WTC11 (cell line): Measurements from ENCODE around the gene KHDC4. TPM values are rescaled to one million over a fixed set of nuclear protein-coding genes. Genes with fewer than 3 reads are reported as not detected.

Experiments
- CREM ChIP-seq: sonication (generic); formaldehyde crosslinking; IDR thresholded peaks from 2 replicates; pipeline ENCODE4 v1.8.1; 2022; ENCODE audit warnings: mild to moderate bottlenecking, missing genetic modification reagents, moderate library complexity
- E2F4 ChIP-seq: sonication (generic); formaldehyde crosslinking; IDR thresholded peaks from 2 replicates; pipeline ENCODE4 v1.8.1; 2022; ENCODE audit warnings: low read depth, mild to moderate bottlenecking, moderate library complexity, missing genetic modification reagents, borderline replicate concordance
- EMX1 ChIP-seq: fragments of 250-450 bp; sonication (Bioruptor Pico); IDR thresholded peaks from 2 replicates; pipeline ENCODE4 v1.8.0; 2021; ENCODE audit warnings: mild to moderate bottlenecking
- FOXJ3 ChIP-seq: sonication (generic); formaldehyde crosslinking; IDR thresholded peaks from 2 replicates; pipeline ENCODE4 v1.9.0; 2021; ENCODE audit warnings: missing genetic modification reagents, mild to moderate bottlenecking, borderline replicate concordance
- FOXP4 ChIP-seq: sonication (generic); formaldehyde crosslinking; IDR thresholded peaks from 2 replicates; pipeline ENCODE4 v1.8.0; 2022; ENCODE audit warnings: mild to moderate bottlenecking, missing genetic modification reagents
- JAZF1 ChIP-seq: fragments of 250-450 bp; sonication (Bioruptor Pico); IDR thresholded peaks from 2 replicates; pipeline ENCODE4 v1.9.0; 2021; ENCODE audit warnings: moderate library complexity, mild to moderate bottlenecking, inconsistent platforms
- MXD4 ChIP-seq: fragments of 250-450 bp; sonication (Bioruptor Pico); IDR thresholded peaks from 2 replicates; pipeline ENCODE4 v1.8.0; 2021; ENCODE audit warnings: mild to moderate bottlenecking, moderate library complexity, borderline replicate concordance
- NFATC4 ChIP-seq: fragments of 250-450 bp; sonication (Bioruptor Pico); IDR thresholded peaks from 2 replicates; pipeline ENCODE4 v1.9.0; 2021; ENCODE audit warnings: mild to moderate bottlenecking
- PRRX2 ChIP-seq: fragments of 250-450 bp; sonication (Bioruptor Pico); IDR thresholded peaks from 2 replicates; pipeline ENCODE4 v1.8.0; 2021; ENCODE audit warnings: mild to moderate bottlenecking
- RELA ChIP-seq: sonication (generic); formaldehyde crosslinking; IDR thresholded peaks from 2 replicates; pipeline ENCODE4 v1.8.1; 2022; ENCODE audit warnings: missing genetic modification reagents, mild to moderate bottlenecking, borderline replicate concordance
- SMAD4 ChIP-seq: sonication (generic); formaldehyde crosslinking; IDR thresholded peaks from 2 replicates; pipeline ENCODE4 v1.8.0; 2022; ENCODE audit warnings: mild to moderate bottlenecking, missing genetic modification reagents
- STAT6 ChIP-seq: sonication (generic); formaldehyde crosslinking; conservative IDR thresholded peaks from 2 replicates; pipeline ENCODE4 v1.8.1; 2023; ENCODE audit warnings: mild to moderate bottlenecking, low read depth, missing genetic modification reagents, moderate library complexity
- TCF7 ChIP-seq: sonication (generic); formaldehyde crosslinking; IDR thresholded peaks from 2 replicates; pipeline ENCODE4 v1.8.0; 2022; ENCODE audit warnings: mild to moderate bottlenecking, low read depth, missing genetic modification reagents, moderate library complexity
- ZNF425 ChIP-seq: fragments of 250-450 bp; sonication (Bioruptor Pico); conservative IDR thresholded peaks from 2 replicates; pipeline ENCODE4 v1.9.0; 2021; ENCODE audit warnings: mild to moderate bottlenecking
- ZNF512 ChIP-seq: sonication (generic); formaldehyde crosslinking; IDR thresholded peaks from 2 replicates; pipeline ENCODE4 v1.8.1; 2022; ENCODE audit warnings: missing genetic modification reagents, borderline replicate concordance
- ZSCAN18 ChIP-seq: fragments of 250-450 bp; sonication (Bioruptor Pico); IDR thresholded peaks from 2 replicates; pipeline ENCODE4 v2.1.2; 2022; ENCODE audit warnings: mild to moderate bottlenecking, moderate library complexity
- total RNA-seq: library from RNA; stranded (reverse); gene quantifications from 3 replicates; pipeline ENCODE4 v1.2.3, GENCODE V29; 2021
- TF ChIP-seq, protein P1 (sequence below): fragments of 250-450 bp; sonication (Bioruptor Pico); IDR thresholded peaks from 2 replicates; pipeline ENCODE4 v1.9.0; 2021; ENCODE audit warnings: mild to moderate bottlenecking, borderline replicate concordance
- TF ChIP-seq, protein P2 (sequence below): fragments of 200-600 bp; IDR thresholded peaks from 2 replicates; pipeline ENCODE4 v1.8.0; 2022; ENCODE audit warnings: antibody characterized with exemption

Gene KHDC4
- total RNA-seq, 1 experiment from 2014 or later, result 64.4 TPM

- TF ChIP-seq TCF7 (CRISPR knock-in tag), result no peak
- TF ChIP-seq SMAD4 (CRISPR knock-in tag), result no peak
- TF ChIP-seq PRRX2 (CRISPR knock-in tag), result no peak
- no peak for TF ChIP-seq NFATC4 (CRISPR knock-in tag)
- TF ChIP-seq E2F4 (CRISPR knock-in tag), result no peak
- peak; percentile 21; the same call in 1 of the 2 replicates for TF ChIP-seq FOXP4 (CRISPR knock-in tag)
- TF ChIP-seq, protein P1, sequence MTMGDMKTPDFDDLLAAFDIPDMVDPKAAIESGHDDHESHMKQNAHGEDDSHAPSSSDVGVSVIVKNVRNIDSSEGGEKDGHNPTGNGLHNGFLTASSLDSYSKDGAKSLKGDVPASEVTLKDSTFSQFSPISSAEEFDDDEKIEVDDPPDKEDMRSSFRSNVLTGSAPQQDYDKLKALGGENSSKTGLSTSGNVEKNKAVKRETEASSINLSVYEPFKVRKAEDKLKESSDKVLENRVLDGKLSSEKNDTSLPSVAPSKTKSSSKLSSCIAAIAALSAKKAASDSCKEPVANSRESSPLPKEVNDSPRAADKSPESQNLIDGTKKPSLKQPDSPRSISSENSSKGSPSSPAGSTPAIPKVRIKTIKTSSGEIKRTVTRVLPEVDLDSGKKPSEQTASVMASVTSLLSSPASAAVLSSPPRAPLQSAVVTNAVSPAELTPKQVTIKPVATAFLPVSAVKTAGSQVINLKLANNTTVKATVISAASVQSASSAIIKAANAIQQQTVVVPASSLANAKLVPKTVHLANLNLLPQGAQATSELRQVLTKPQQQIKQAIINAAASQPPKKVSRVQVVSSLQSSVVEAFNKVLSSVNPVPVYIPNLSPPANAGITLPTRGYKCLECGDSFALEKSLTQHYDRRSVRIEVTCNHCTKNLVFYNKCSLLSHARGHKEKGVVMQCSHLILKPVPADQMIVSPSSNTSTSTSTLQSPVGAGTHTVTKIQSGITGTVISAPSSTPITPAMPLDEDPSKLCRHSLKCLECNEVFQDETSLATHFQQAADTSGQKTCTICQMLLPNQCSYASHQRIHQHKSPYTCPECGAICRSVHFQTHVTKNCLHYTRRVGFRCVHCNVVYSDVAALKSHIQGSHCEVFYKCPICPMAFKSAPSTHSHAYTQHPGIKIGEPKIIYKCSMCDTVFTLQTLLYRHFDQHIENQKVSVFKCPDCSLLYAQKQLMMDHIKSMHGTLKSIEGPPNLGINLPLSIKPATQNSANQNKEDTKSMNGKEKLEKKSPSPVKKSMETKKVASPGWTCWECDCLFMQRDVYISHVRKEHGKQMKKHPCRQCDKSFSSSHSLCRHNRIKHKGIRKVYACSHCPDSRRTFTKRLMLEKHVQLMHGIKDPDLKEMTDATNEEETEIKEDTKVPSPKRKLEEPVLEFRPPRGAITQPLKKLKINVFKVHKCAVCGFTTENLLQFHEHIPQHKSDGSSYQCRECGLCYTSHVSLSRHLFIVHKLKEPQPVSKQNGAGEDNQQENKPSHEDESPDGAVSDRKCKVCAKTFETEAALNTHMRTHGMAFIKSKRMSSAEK (CRISPR knock-in tag), result no peak
- TF ChIP-seq JAZF1, result no peak
- TF ChIP-seq MXD4 (CRISPR knock-in tag), result no peak
- no peak for TF ChIP-seq ZNF512 (CRISPR knock-in tag)
- no peak for TF ChIP-seq FOXJ3 (CRISPR knock-in tag)
- TF ChIP-seq, protein P2, sequence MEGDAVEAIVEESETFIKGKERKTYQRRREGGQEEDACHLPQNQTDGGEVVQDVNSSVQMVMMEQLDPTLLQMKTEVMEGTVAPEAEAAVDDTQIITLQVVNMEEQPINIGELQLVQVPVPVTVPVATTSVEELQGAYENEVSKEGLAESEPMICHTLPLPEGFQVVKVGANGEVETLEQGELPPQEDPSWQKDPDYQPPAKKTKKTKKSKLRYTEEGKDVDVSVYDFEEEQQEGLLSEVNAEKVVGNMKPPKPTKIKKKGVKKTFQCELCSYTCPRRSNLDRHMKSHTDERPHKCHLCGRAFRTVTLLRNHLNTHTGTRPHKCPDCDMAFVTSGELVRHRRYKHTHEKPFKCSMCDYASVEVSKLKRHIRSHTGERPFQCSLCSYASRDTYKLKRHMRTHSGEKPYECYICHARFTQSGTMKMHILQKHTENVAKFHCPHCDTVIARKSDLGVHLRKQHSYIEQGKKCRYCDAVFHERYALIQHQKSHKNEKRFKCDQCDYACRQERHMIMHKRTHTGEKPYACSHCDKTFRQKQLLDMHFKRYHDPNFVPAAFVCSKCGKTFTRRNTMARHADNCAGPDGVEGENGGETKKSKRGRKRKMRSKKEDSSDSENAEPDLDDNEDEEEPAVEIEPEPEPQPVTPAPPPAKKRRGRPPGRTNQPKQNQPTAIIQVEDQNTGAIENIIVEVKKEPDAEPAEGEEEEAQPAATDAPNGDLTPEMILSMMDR, result no peak
- TF ChIP-seq EMX1 (CRISPR knock-in tag), result no peak
- TF ChIP-seq ZSCAN18 (CRISPR knock-in tag), result no peak
- TF ChIP-seq STAT6 (CRISPR knock-in tag), result no peak
- no peak for TF ChIP-seq ZNF425
- no peak for TF ChIP-seq RELA
- TF ChIP-seq CREM (CRISPR knock-in tag), result no peak
Measured at GRCh38 chr1:155978325-155978972, 44.2 kb upstream of the KHDC4 start, which contains the start of gene ARHGEF2 (continued).
